Measurements from ENCODE around the gene CTSZ.
"Not testable (repeated sequence)": the region's sequence is repeated elsewhere in the genome, so short reads cannot be mapped to it uniquely, and the experiment has no call there.

CTSZ gene

GRCh38 chr20:58971429-58971828 is 35.6 kb downstream of the CTSZ start:
- DNase-seq (ENCODE audit: extremely low read depth, low read depth) = no peak
- no peak overlapping the region for H3K4me3 ChIP-seq (replicated peaks; ENCODE audit: low read depth, low read length)
- TF ChIP-seq CTCF (IDR thresholded peaks at IDR 0.05; ENCODE audit: low read depth, low read length, missing control alignments) = no peak

GRCh38 chr20:58970146-58970545 is 36.9 kb downstream of the CTSZ start:
- no peak overlapping the region for H3K4me3 ChIP-seq (replicated peaks; ENCODE audit: low read depth, low read length)
- TF ChIP-seq CTCF (IDR thresholded peaks at IDR 0.05; ENCODE audit: low read depth, low read length, missing control alignments) = no peak
- DNase-seq (ENCODE audit: extremely low read depth, low read depth) = no peak

GRCh38 chr20:58969439-58969838 is 37.6 kb downstream of the CTSZ start:
- no peak overlapping the region for H3K4me3 ChIP-seq (replicated peaks; ENCODE audit: low read depth, low read length)
- no peak for DNase-seq (ENCODE audit: extremely low read depth, low read depth)
- TF ChIP-seq CTCF (IDR thresholded peaks at IDR 0.05; ENCODE audit: low read depth, low read length, missing control alignments) = no peak

- DNase-seq (ENCODE audit: extremely low read depth, low read depth) = no peak
- H3K4me3 ChIP-seq (replicated peaks; ENCODE audit: low read depth, low read length) = no peak overlapping the region
- TF ChIP-seq CTCF (IDR thresholded peaks at IDR 0.05; ENCODE audit: low read depth, low read length, missing control alignments) = no peak
Observed at GRCh38 chr20:58967652-58968429, 39.2 kb downstream of the CTSZ start.

GRCh38 chr20:58965270-58966064 is 41.6 kb downstream of the CTSZ start:
- no peak for DNase-seq (ENCODE audit: extremely low read depth, low read depth)
- no peak overlapping the region for H3K4me3 ChIP-seq (replicated peaks; ENCODE audit: low read depth, low read length)
- no peak for TF ChIP-seq CTCF (IDR thresholded peaks at IDR 0.05; ENCODE audit: low read depth, low read length, missing control alignments)

GRCh38 chr20:58963922-58964321 is 43.1 kb downstream of the CTSZ start:
- not testable (repeated sequence) for DNase-seq (ENCODE audit: extremely low read depth, low read depth); H3K4me3 ChIP-seq (replicated peaks; ENCODE audit: low read depth, low read length)

- TF ChIP-seq CTCF (IDR thresholded peaks at IDR 0.05; ENCODE audit: low read depth, low read length, missing control alignments) = no peak
- H3K4me3 ChIP-seq (replicated peaks; ENCODE audit: low read depth, low read length) = no peak overlapping the region
- DNase-seq (ENCODE audit: extremely low read depth, low read depth) = no peak
Observed at GRCh38 chr20:58963060-58963584, 43.9 kb downstream of the CTSZ start.

Measured in HFF-Myc (cell line).